Activated CD8-positive, alpha-beta memory T cell treated with anti-CD3 and anti-CD28 coated beads for 1 hour (primary cell): ENCODE measurements around the gene NEU2.

ENCODE experiments used
- DNase-seq, 2 donors: peaks; one replicate each; pipeline ENCODE4 v3.0.0-alpha.2; 2020; ENCODE audit warnings: low read depth in 1 of 2; ENCODE audit errors: extremely low read depth in 1 of 2

NEU2 gene

DNA sequence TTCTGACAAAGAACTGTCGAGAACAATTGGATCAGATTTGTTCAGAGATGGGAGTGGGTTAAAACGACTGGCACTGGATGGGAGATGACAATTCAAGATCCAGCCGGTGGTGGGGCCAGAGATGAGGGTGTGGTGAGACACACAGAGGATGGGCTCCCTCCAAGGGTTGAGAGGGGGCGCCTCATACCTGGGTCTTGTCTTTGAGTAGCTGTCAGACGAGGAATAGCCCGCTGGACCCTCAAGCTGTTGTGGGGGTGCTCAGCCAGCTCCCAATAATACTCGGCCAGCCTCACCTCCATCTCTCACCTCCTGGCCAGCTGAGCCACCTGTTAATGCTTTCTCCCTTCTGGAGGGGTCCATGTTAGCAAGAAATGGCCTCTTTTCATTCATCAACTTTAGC is 41.6 kb downstream of the NEU2 start:
- no peak for DNase-seq

GRCh38 chr2:233075141-233075965 is 42.9 kb downstream of the NEU2 start:
- DNase-seq = no peak

GRCh38 chr2:233075966-233076339 is 43.5 kb downstream of the NEU2 start:
- no peak for DNase-seq

- DNase-seq = no peak
Measured at GRCh38 chr2:233076749-233077148, 44.3 kb downstream of the NEU2 start.

- DNase-seq = no peak
Measured at GRCh38 chr2:233079473-233079877, 47.0 kb downstream of the NEU2 start.

GRCh38 chr2:233079953-233080835 is 47.7 kb downstream of the NEU2 start:
- no peak for DNase-seq

- DNase-seq = no peak
Measured at GRCh38 chr2:233080836-233081229, 48.4 kb downstream of the NEU2 start.

DNA sequence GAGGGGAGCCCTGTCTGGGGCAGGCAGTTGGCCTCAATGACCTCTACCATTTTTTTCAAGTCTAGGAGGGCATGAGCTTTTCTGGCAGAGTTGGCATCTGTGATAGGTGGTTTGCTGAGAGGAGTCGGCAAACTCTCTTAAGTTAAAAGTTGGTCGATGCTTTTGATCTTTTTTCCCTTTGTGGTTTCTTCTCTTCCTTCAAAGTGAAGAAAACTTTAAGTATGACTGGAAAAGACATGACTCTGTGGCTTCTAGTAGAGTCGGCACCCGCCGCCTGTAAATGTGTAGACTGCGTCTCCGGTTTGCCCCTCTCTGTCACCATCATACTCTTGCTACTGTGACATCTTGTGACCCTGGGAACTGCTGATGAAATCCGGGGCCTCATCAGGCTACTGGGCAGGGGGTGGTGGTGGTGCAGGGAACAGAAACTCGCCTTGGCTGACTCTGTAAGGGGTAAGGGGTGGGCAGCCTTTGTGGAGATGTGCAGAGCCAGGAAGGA is 48.8 kb downstream of the NEU2 start:
- DNase-seq = peak in 1 of 2 donors; percentile 27

- DNase-seq = no peak
Measured at GRCh38 chr2:233081731-233082221, 49.3 kb downstream of the NEU2 start.

DNA sequence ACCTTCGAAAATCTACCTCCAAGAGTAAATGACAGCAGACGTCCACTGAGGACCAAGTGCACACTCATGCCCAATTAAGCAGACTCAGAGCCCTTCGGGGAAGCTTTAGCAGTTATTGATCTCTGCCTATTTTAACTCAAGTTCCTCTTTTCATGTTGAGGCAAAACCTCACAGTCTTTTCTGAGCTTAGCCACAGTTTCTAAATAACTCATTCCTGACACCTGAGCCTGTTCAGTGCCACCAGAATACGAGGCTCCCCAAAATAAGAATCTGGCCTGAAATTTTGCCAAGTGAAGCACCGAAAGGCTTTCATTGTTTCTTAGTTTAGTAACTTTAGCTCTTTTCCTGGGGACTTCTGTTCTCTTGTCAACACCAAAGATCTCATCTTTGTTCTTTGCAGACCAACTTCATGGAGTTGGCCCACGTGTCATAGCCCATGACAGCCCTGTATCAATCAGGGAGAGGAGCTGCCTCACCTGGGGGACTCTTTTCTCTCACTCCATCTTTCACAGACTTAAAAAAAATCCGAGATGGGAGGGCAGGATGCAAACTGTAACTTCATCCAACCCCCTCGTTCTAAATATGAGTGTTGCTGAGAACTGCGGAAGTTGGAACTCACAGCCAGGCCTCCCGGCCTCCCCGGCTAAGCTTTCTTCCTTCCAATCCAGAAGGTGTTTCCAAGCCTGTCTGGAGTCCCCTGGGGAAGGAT is 49.9 kb downstream of the NEU2 start:
- no peak for DNase-seq

- DNase-seq = no peak
Measured at GRCh38 chr2:233082931-233083755, 50.7 kb downstream of the NEU2 start.

- DNase-seq = no peak
Measured at GRCh38 chr2:233083782-233084181, 51.3 kb downstream of the NEU2 start.

GRCh38 chr2:233084488-233084887 is 52.0 kb downstream of the NEU2 start:
- DNase-seq = no peak
